ENCODE measurements around the gene PLCB4.

Gene PLCB4

DNA sequence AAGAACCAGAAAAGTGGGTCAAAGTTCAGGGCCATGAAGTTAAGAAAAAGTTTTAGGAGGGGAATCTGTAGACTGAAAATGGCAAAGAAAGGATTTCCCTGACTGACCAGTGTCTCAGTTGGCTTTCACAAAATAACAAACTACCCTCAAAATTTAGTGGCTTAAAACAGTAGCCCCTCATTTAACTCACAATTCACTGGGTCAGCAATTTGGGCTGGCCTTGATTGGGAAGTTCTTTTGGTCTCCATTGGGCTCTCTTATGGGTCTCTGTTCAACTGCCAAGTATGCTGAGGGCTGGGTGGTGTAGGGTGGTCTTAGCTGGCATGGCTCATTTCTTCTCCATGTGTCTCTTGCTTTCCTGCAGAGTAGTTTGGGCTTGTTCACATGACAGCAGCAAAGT, 161.5 kb downstream of the PLCB4 start:
- no peak for DNase-seq

DNA sequence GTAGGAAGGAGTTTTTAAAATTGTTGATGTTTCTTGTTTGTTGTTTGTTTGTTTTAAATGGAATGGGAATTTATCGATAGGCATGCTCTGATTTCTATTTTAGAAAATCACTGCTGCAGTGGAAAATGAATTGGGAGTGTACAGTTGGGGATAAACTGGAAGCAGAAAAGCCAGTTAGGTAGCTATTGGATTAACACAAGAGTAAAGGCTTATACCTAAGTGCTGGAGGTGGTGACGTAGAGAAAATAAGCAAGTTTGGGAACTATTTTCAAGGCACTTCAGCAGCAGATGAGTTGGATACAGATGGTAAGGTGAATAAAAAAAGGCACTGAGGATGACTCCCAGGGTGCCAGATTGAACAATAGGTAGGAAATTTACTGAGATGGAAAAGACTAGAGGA, 164.9 kb downstream of the PLCB4 start:
- no peak for DNase-seq

DNA sequence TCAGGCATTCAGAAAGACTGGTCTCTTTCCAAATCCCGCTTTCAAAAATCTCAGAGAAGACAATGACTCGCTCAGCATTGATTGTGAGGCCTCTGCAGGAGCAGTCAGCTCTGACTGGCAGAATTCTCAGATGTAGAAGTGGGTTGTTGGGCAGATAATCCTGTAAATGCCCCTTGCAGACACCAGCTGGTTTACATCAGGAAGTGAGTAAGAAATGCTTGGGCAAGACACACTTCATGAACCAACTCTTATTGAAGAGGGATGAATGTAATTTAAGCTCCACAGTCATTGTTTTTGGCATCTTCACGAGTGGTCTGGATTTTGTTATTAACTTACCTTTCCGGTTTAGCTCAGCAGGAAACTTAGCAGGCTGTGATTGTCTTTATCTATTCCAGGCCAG, 166.6 kb downstream of the PLCB4 start:
- peak; percentile 15 for DNase-seq

DNA sequence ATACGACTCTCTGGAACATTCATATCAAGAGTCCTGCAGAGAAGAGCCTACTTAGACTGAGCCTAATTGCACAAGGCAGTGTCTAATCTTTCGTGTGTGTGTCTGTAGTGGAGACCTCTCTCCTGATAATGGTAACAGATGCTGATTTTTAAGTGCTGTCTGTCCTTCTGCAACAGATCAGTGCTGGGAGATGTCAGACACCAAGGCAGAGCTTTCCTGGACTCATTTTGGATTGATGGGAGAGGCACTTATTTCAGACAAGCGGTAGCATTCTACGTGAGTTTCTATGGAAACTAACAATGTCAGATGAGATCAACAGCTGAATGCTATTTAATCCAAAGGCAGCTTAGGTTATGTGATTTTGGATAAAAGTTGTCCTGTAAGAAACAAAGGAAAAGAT, 167.6 kb downstream of the PLCB4 start:
- no peak for DNase-seq

DNA sequence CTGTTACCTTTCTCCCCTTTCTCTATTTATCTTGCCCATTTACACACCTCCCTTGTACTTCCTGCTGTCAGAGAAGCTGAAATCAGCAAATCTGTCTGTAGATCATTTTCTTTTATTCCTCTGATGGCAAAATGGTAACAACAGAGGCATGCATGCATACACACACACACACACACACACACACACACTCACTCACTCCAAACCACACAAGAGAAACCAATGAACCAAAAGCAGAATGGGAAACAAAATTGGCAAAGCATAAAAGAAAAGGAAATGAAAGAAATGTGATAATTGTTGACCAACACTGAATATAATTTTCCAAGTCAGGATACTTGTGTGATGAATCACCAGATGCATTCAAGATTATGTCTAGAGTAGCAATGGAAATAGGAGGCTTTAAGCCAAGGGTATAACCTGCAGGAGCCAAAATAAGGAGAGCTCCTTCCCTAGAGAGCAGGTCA, 172.4 kb downstream of the PLCB4 start:
- DNase-seq, result no peak

DNA sequence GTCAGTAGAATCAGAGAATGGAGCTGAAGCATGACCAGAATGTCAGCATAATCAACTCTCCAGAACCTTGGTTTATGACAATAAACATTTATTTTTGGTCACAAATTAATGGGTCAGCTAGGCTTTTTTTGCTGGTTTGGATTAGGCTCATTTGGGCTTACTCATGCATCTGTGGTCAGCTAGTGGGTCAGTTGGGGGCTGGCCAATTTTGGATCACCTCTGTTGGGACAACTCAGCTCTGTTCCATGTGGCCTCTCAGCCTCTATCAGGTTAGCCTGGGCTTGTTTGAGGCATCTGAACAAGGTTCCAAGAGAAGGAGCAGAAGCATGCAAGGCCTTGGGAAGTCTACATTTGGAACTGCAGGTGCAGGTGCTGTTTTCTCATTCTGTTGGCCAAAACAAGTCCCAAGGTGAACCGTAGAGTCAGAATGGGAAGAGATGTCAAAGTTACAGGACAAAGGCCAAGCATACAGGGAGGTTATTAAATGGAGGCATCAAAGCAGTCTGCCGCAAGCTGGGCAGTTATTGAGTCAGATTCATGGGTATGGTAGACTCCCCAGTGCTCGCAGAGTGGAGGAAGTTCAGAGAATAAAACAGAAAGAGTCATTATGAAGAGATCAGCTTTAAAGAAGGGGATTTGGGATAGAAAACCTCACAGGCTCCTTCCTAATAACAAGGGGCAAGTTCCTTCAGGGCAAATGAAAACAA, 173.0 kb downstream of the PLCB4 start:
- DNase-seq, result no peak

DNA sequence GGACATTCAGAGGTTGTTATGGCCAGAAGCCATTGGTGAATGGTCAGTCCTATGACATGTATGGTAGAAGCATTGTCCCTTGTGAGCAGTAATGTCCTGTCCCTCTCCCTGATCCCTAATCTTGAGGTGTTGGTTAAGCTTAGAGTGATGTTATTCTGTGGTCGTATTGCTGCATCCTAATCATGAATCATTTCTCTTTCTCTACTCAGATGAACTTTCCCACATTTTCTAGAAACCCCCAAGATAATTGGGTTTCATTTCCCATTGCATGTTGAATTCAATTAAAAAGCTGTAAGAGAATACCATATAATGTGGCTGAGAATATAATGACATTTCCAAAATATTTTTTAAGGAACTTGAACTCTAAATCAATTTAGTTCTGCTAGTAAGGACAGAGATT, 175.1 kb downstream of the PLCB4 start:
- DNase-seq, result no peak

DNA sequence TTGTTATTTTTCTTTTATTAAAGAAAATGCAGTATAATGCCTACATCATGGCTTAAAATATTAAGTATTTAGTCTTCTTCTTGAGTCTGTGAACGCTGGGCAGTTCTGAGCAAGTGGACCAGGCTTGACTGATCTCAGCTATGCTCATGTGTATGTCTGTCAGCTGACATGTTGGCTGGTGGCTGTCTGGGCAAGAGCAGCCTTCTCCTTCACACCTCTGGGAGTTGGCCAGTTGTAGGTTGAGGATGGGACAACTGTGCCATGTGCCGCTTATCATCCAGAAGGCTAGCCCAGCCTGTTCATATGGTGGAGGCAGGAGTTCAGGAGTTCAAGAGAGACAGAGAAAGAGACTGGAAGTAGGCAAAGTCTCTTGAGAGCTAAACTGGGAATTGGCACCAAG, 175.9 kb downstream of the PLCB4 start:
- no peak for DNase-seq

DNA sequence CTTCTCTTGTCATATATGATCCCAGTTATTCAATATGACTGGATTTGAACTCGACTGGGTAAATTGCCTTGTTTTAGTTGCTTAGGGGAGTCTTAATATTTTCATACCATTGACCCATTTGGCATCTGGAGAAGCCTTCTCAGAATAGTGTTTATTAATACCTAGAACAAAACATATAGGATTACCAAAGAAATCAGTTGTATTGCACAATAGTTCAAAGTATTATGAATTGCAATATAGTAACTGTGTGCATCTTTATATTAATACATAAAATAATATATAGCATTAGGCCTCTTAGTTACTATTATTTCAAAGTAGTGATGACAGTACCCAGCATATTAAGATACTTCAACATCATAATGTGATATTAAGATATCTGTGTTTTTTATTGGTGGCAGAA, 177.8 kb downstream of the PLCB4 start:
- DNase-seq, result no peak

DNA sequence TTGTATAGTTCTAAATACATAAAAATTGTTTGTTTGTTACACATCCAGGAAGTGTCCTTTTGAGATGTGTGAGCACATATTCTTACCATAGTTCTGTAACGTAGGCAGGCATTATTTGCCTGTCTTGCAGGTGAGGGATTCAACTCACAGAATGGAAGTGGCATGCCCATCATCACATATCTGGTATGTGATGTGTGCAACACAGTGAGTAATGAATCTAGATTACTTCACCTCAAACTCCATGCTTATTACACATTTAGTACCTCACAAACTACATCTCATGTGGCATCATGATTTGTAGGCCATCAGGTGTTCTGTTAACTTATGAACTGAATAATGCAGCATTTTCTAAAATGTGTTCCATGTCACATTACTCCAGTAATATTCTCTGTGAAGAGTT, 181.6 kb downstream of the PLCB4 start:
- no peak for DNase-seq

DNA sequence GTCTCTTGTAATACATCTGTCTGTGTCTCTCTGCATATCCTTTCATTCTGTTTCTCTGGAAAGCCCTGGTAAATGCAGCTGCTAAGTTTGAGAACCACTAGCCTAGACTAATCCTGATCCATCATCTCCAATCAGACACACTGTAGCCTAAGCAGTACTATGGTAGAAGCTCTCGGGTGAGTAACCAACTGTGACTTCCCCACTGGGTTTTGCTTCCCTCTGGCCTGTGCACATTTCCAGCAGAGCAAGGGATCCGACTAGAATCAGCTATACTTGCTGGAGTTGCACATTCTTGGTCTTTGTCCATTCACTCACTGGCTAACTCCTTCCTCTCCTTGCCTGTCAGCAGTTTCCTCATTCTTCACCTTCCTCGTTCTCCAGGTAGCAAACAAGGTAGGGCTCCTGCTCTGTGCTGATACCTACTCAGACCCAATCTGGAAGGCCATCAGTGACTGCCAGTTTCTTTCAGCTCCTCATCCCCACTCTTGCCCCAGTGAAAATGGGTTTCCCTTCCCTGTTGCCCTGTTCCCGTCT, 184.2 kb downstream of the PLCB4 start:
- no peak for DNase-seq

DNA sequence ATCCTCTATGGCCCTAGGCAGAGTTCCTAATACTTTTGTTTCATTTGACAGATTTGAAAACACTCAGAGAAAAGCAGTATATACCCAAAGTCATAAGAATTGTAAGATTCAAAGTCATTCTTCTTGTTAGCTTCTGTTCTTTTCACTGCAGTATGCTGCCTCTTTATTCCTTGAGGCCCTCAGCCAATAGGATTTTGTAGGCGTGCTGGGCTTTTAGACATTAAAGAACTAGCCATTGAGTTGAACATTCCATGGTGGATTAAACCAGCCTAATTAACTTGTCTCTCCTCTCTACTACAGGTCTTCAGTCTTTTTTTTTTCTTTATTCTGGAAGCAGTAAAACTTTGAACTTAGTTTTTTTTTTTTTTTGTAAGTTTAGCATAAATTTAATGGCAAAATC, 186.3 kb downstream of the PLCB4 start:
- DNase-seq, result no peak

DNA sequence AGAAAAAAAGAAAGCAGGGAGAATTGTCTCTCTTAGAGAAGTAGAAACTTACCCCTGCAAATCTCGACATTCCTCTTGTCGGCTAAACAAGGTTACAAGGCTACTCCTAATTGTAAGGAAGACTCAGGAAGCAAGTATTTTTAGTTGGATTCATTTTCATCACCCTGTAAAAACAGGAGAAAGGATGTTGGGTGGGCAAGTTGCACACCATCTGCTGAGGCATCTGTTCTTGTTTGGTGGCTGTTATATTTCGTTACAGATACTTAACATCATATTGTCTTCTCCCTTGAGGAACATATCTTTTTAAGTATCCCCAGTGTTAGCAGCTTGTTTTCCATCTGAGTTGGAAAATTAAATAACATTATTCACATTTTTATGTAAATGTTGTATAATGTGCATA, 187.5 kb downstream of the PLCB4 start:
- DNase-seq, result no peak

DNA sequence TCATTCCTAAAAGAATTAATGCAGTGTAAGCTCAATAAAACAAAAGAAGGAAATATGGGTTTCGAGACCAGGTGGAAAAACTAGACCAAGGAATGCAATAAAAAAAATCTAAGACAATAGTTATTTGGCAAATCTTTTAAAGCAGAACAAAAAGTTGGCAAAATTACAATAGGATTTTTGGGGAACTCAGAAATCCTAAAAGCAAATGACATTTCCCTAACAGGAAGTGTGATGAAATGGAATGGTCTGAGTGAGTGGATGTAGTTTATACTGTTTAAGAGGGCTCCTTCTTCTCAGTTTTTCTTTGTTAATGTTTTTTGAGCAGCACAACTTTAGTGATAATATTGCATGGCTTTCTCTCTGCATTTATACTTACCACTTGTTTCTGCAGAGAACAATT, 190.0 kb downstream of the PLCB4 start:
- DNase-seq, result no peak

DNA sequence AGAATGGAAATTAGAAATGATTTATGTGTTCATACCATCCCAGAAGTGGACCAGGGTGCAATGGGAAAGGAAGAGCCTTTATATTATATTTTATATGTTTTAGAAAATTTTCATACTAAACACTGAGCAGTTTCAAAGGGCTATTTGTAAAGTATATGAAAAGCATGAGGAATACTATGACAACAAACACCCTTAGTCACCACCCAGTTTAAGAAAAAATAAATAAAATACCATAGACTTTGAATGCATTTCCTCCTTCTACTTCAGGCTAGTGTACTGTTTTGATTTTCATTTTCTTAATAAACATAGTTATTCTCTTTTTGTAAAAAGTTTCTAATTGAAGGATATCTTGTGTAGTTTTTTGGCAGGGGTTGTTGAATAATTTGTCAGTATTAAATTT, 191.1 kb downstream of the PLCB4 start:
- DNase-seq, result no peak

DNA sequence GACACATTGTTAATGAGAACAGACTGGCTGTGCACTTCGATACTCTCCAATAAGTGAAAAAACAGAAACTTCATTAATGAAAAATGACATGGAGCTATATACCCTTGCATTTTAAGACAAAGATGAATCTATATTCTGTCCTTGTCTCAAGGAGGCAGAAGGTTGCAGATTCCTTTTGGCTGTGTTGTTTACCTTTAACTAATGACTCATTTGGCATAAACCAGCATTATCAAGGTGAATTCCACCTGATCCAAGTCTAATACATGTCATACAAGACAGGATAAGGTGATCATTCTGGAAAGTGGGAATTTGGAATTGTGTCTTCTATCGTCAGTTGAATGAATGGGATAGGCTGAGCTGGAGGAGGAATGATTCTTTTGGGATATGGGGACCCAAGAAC, 192.9 kb downstream of the PLCB4 start:
- DNase-seq, result no peak

DNA sequence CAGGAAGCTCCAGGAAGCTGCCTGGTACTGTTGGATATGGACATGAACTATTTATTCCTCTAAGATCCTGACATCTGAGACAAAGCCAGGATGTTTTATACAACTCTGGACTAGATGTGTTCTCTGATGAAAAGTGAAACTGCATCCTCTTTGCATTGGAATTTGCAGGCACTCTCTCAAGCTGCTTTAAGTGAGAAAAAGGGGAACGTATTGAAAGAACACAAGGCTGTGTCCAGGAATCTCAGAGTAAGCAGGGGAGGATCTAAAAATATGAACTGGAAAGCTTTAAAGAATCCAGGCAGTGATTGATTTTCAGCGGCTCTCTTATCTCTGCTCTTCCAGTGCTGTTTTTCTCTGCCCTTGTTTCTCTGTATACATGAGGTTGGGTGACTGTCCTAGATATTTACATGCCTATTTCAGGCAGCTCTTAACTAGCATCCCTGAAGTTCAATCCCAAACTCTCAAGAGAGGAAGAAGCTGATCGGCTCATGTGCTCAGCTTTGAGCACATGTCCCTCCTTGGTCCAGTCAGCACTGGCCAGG, 193.8 kb downstream of the PLCB4 start:
- no peak for DNase-seq

DNA sequence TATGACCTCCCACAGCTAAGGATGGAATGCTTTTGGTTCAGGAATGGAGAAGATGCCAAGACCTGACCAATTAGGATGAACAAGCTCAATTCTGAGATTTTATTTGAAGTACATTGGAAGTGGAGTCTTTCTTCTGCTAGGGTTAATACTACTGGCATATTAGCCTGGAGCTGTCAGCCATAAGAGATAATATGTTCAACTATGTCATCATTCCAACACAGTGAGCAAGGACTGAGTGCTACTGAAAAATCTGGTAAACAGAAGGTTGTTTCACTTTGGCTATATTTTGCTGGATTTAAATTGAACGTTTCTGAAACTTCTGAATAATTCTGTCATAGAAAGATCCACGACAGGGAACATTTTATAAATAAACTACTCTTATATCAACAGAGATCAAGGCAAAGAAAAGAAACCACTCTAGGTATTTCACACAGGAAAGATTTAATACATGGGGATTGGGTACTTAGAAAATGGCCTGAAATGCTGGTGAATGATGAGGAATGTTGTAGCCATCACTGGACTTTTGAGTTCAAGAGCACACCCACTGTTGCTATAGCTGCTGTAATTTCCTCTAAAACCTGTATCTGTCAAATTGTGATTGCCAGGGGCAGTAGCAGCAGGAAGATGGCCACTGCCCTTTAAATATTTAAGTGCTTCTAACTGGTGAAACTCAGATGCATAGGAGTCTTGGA, 200.5 kb downstream of the PLCB4 start:
- no peak for DNase-seq

DNA sequence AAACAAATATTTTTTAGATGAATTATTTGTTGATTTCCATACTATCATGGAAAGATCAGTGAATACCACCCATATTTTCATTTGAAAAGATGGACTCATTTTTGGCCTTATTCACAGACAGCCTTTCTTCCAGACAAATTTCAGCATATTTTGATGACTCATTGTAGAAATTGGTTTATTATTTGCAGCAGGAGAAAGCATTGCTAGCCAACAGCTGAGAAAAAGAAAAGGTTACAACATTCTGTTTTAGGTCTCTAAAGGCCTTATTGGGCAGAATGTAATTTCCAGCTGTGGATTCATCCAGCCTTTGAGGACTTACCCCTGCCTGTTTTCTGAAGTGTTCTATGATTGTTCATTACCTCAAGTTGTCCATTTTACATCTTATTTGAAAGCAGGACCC, 201.9 kb downstream of the PLCB4 start:
- DNase-seq, result no peak

DNA sequence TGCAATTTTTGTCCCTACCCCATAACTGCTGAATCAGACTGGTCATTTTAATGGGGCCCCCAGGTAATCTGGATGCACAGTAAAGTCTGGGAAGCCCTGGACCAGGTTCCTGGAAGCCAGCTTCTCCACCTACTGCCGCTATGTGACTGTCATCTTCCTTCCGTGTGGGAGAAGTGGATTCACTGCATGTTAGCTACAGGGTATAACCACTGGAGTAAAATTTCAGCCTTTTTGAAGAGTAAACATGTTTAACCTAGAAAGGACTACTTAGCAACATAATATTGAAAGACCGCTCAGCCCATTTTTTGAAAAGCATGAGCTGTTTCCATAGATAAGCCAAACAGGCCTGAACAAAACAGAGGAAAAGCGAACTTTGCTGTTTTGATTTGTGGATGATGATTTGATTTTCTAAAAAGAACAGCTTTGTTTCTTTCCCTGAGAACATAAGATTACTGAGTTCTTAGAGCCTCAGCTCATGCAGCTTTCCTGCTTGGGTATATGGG, 208.1 kb downstream of the PLCB4 start:
- DNase-seq, result no peak

DNA sequence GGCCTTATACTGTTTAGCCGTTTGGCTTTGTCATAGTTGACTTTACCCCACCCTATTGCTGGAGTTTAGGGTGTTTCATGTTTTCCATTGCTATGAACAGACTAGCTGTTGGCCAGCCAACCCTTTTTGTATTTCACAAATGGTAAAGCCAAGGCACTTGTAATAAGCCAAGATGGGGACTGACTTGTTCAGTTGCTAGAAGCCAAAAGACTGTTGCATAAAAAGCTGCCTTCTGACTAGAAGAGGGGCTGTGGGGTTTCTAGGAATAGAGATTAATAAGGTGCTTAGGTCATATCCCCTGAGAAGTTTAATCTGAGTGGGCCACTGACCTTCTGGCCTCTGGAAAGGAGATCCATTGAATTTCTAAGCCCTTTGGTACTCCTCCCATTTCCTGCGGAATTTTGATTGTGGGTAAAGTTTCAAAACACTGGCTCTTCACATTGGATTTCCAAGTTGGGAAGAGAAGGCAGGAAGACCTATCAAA, 211.1 kb downstream of the PLCB4 start:
- no peak for DNase-seq

DNA sequence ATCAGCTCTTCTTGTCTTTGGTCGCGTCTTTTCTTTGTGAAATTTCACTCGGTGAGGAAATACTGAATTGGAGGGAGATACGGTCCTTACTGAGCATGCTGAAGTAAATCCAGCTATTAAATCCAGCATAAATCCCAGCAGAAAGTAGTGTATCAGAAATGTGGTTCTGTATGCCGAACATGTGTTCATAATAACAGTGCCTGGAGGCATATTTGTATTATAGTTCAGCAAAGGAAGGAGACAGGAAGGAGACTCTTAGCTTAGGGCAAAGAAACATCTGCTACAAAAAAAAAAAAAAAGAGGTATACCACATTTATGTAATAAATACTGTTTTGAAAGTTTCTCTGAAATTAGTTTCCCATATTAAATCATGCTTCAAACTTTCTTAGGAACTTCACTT, 211.8 kb downstream of the PLCB4 start:
- DNase-seq, result no peak

DNA sequence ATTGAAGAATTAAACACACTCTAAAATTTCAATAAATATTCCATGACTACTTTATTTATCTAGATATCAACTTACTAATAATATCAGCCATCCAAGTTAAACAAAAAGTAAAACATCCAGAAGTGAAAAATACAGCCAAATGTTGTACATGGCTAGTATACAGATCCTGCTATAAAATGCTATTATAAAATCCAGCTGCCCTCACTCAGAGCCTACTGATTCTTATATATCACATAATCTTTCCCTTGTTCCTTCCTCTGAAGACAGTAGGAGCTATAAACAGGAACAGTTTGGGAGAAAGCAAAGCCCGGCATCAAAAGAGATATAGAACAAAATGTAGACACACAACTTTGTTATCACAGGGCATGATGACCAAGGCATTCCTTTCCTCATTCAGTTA, 212.9 kb downstream of the PLCB4 start:
- no peak for DNase-seq

DNA sequence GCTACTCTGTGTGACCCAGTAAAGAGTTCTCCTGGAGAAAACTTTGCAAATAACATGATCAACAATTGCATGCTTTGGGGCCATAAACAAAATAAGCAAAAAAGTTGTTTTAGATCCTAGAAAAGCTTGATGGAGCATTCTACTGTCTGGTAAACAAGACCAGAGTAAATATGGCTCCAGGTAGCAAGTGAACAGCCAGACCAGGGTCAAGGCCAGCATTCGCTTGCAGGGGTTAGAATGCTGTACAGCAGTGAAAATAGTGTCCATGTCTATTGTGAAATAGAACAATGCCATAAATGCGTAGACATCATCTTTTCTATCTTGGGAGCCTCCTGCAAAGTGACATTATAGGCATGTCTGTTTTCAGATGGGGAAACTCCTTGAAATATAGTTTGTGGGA, 216.7 kb downstream of the PLCB4 start:
- no peak for DNase-seq

All from NCI-H345 (cell line).